ENCODE data around the gene PHYKPL.
"Not testable (repeated sequence)": the region's sequence is repeated elsewhere in the genome, so short reads cannot be mapped to it uniquely, and the experiment has no call there.

- TF ChIP-seq CTCF (IDR thresholded peaks at IDR 0.05); POLR2A (IDR thresholded peaks at IDR 0.05); POLR2AphosphoS5 (IDR thresholded peaks at IDR 0.05; ENCODE audit: insufficient read depth in 1 of 2, low read depth in 1 of 2): not testable (repeated sequence)
Observed at GRCh38 chr5:178198151-178198550, 34.5 kb downstream of the PHYKPL start.
